A673 (cell line): ENCODE measurements around the gene MXRA8. TPM values are rescaled to one million over a fixed set of nuclear protein-coding genes. Genes with fewer than 3 reads are reported as not detected.

ENCODE experiments used
- BruUV-seq: library from RNA; stranded (reverse); fragments of 400-500 nt; replicated peaks from 2 replicates; lab custom pipeline; 2021; lab: Mats Ljungman, UMichigan
- CTCF ChIA-PET: fragments of 300-600 bp; sonication (Branson Sonifier 250); formaldehyde crosslinking; loops from one replicate; lab custom pipeline; 2022; ENCODE audit warnings: antibody characterized with exemption; lab: Charles Lee
- POLR2A ChIA-PET: fragments of 300-600 bp; sonication (Branson Sonifier 250); formaldehyde crosslinking; loops from one replicate; lab custom pipeline; 2022; ENCODE audit warnings: antibody characterized with exemption; ENCODE audit not compliant: low non-redundant PET; lab: Charles Lee
- DNase-seq: peaks from one replicate; pipeline ENCODE4 v3.0.0-alpha.2; 2015; ENCODE audit warnings: low spot score
- H3K27ac ChIP-seq: fragments of 200-600 bp; sonication (generic); 2 replicates; pipeline ENCODE4 v1.5.1; 2016; ENCODE audit warnings: mixed run types, low read depth, mild to moderate bottlenecking, mixed read lengths, antibody characterized with exemption, low read length; ENCODE audit not compliant: poor library complexity, severe bottlenecking
- H3K27me3 ChIP-seq: fragments of 200-600 bp; sonication (generic); replicated peaks from 2 replicates; pipeline ENCODE4 v1.6.1; 2017; ENCODE audit warnings: mixed run types, low read depth, mild to moderate bottlenecking, mixed read lengths, antibody characterized with exemption, low read length; ENCODE audit not compliant: insufficient read depth, poor library complexity
- H3K36me3 ChIP-seq: fragments of 200-600 bp; sonication (generic); 2 replicates; pipeline ENCODE4 v1.6.1; 2016; ENCODE audit warnings: mixed run types, mild to moderate bottlenecking, mixed read lengths, antibody characterized with exemption, low read length; ENCODE audit not compliant: insufficient read depth, poor library complexity, severe bottlenecking
- H3K4me1 ChIP-seq: fragments of 200-600 bp; sonication (generic); 2 replicates; pipeline ENCODE4 v1.6.1; 2017; ENCODE audit warnings: mixed run types, mild to moderate bottlenecking, mixed read lengths, antibody characterized with exemption, low read length; ENCODE audit not compliant: insufficient read depth, poor library complexity, severe bottlenecking
- H3K4me3 ChIP-seq: fragments of 200-600 bp; sonication (generic); 2 replicates; pipeline ENCODE4 v1.5.1; 2016; ENCODE audit warnings: low read depth, mixed run types, mild to moderate bottlenecking, mixed read lengths, low read length; ENCODE audit not compliant: poor library complexity, severe bottlenecking
- H3K9me3 ChIP-seq: fragments of 200-600 bp; sonication (generic); 2 replicates; pipeline ENCODE4 v1.6.1; 2016; ENCODE audit warnings: mixed run types, low read depth, mild to moderate bottlenecking, mixed read lengths, antibody characterized with exemption, low read length; ENCODE audit not compliant: poor library complexity, severe bottlenecking
- EZH2 ChIP-seq: fragments of 200-600 bp; sonication (generic); IDR thresholded peaks from 2 replicates; pipeline ENCODE4 v1.6.1; 2017; ENCODE audit warnings: borderline replicate concordance, low read depth, mild to moderate bottlenecking, mixed read lengths, antibody characterized with exemption, low read length; ENCODE audit not compliant: poor library complexity, severe bottlenecking
- intact Hi-C: fragments of 100-400 bp; cut with micrococcal nuclease; formaldehyde crosslinking; loops from one replicate; pipeline ENCODE4 v1.10.0; 2022; ENCODE audit not compliant: unreplicated experiment
- total RNA-seq: library from RNA; stranded (reverse); gene quantifications from 2 replicates; pipeline ENCODE4 v1.2.3, GENCODE V29; 2021
- TF ChIP-seq, protein P1 (sequence below): fragments of 300-800, 200-600 bp; sonication (generic); conservative IDR thresholded peaks from 2 replicates; pipeline ENCODE4 v1.5.1; 2017; ENCODE audit warnings: low read depth, mild to moderate bottlenecking, antibody characterized with exemption, low read length, moderate library complexity, mixed read lengths

The MXRA8 gene
- total RNA-seq, 1 experiment from 2014 or later = 0.73 TPM

GRCh38 chr1:1402072-1402900 lies 43.9 kb upstream of the MXRA8 start:
- Histone ChIP-seq H3K36me3 (peaks cover 57% of the 10 kb centered on the region), H3K4me3 (no peak overlapping the region), H3K4me1 (peaks cover 19% of the 10 kb centered on the region), H3K9me3 (no peaks in the 10 kb centered on the region), H3K27ac (no peak overlapping the region), H3K27me3 (no peaks in the 10 kb centered on the region)
- TF ChIP-seq, protein P1, sequence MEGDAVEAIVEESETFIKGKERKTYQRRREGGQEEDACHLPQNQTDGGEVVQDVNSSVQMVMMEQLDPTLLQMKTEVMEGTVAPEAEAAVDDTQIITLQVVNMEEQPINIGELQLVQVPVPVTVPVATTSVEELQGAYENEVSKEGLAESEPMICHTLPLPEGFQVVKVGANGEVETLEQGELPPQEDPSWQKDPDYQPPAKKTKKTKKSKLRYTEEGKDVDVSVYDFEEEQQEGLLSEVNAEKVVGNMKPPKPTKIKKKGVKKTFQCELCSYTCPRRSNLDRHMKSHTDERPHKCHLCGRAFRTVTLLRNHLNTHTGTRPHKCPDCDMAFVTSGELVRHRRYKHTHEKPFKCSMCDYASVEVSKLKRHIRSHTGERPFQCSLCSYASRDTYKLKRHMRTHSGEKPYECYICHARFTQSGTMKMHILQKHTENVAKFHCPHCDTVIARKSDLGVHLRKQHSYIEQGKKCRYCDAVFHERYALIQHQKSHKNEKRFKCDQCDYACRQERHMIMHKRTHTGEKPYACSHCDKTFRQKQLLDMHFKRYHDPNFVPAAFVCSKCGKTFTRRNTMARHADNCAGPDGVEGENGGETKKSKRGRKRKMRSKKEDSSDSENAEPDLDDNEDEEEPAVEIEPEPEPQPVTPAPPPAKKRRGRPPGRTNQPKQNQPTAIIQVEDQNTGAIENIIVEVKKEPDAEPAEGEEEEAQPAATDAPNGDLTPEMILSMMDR = peak; percentile 75
- no peak for TF ChIP-seq EZH2
- intact Hi-C loops = no loop called here
- POLR2A ChIA-PET = interaction anchor here (0.6 kb wide), 1 partner anchor 463 kb away, joined by 3 read pairs; no protein-coding TSS in a partner anchor
- BruUV-seq = no TSS peak
- CTCF ChIA-PET = interaction anchor here (0.7 to 1.0 kb wide), 2 partner anchors 24 to 33 kb away, joined by 3 to 4 read pairs; no protein-coding TSS in a partner anchor
- DNase-seq = peak; percentile 76

- BruUV-seq = no TSS peak
- no peaks in the 10 kb centered on the region for H3K27me3 ChIP-seq
- POLR2A ChIA-PET = no interaction called here
- no peaks in the 10 kb centered on the region for H3K9me3 ChIP-seq
- CTCF ChIA-PET = no interaction called here
- no peak overlapping the region for H3K4me3 ChIP-seq
- peaks cover 21% of the 10 kb centered on the region for H3K4me1 ChIP-seq
- DNase-seq = no peak
- TF ChIP-seq, protein P1 = no peak
- no peak for TF ChIP-seq EZH2
- intact Hi-C loops = no loop called here
- H3K36me3 ChIP-seq = peaks cover 64% of the 10 kb centered on the region
- no peak overlapping the region for H3K27ac ChIP-seq
Observed at GRCh38 chr1:1401457-1402010, 43.2 kb upstream of the MXRA8 start.

DNA sequence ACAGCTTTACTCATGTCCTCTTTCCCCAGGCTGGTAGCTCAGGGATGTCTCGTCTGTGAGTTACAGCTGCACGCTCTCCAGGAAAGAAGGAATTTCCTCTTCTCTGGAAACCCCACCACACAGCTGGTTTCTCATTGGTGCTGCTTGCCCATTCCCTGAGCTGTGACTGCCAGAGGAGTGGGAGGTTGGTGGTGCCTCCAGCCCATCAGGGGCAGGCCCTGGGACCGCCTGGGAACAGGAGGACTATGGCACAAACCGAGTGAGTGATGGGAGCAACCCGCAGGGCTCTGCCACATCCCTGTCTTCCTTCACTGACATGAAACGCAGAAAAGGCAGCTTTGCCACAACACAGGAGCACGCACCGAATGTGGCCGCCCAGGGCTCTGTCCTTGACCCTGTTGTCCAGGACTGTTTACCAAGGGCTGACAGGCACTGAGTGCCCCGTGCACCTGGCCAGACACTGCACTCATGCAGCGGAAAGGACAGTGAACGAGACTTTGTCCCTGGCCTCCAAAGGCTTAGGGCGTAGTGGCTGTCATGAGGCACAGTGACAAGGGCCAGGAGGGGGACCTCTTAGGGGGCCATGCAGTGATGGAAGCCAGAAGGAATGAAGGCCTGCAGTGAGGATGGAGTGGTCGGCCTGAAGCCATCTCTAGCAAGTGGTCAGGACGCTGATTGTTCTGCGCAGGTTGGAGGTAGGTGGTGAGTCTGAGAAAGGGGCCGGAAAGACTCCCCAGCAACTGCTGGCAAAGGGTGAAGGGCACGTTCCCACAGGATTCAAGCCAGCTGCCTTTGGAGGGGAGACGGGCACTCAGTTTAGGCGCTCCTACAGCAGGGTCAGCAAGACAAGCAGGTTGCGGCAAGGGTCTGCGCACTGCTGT lies 42.5 kb upstream of the MXRA8 start:
- Histone ChIP-seq H3K27ac (peak overlapping the region; percentile 97), H3K36me3 (peaks cover 63% of the 10 kb centered on the region), H3K4me3 (peak overlapping the region; percentile 97), H3K4me1 (peaks cover 17% of the 10 kb centered on the region), H3K9me3 (no peaks in the 10 kb centered on the region), H3K27me3 (no peaks in the 10 kb centered on the region)
- DNase-seq = no peak
- ChIA-PET POLR2A (interaction anchor here (0.6 kb wide), 1 partner anchor 12 kb away, joined by 6 read pairs; no protein-coding TSS in a partner anchor), CTCF (interaction anchor here (0.6 kb wide), 1 partner anchor 31 kb away, joined by 3 read pairs; no protein-coding TSS in a partner anchor)
- intact Hi-C loops = no loop called here
- TF ChIP-seq, protein P1 = no peak
- TF ChIP-seq EZH2 = no peak
- no TSS peak for BruUV-seq
